Activated T-cell treated with anti-CD3 and anti-CD28 coated beads, Interleukin-2, amount 50 U/mL, for 4 hours (primary cell): ENCODE measurements around the gene OR5AN1. TPM values are rescaled to one million over a fixed set of nuclear protein-coding genes. Genes with fewer than 3 reads are reported as not detected.

Experiments
- ATAC-seq, 2 donors: fragments of 200-7000 bp; cut with Tn5 transposase; one replicate each; pipeline ENCODE4 v1.10.0; 2021
- DNase-seq: peaks from one replicate; pipeline ENCODE4 v3.0.0-alpha.2; 2020
- H3K27me3 Mint-ChIP-seq: one replicate; pipeline ENCODE4 v1.8.0; 2021; ENCODE audit warnings: low read depth, mixed read lengths
- H3K36me3 Mint-ChIP-seq: one replicate; pipeline ENCODE4 v1.8.0; 2022; ENCODE audit warnings: mixed read lengths; ENCODE audit not compliant: insufficient read depth
- H3K4me1 Mint-ChIP-seq: one replicate; pipeline ENCODE4 v1.8.0; 2021; ENCODE audit warnings: low read depth, mixed read lengths
- H3K4me3 Mint-ChIP-seq: one replicate; pipeline ENCODE4 v1.8.0; 2021; ENCODE audit warnings: mild to moderate bottlenecking, moderate library complexity, mixed read lengths
- H3K9me3 Mint-ChIP-seq: one replicate; pipeline ENCODE4 v1.8.0; 2021; ENCODE audit warnings: mixed read lengths
- total RNA-seq, 3 donors: library from RNA; stranded (reverse); gene quantifications; one replicate each; pipeline ENCODE4 v1.2.1, GENCODE V29; 2021

Gene OR5AN1
- total RNA-seq, 3 donors from 2014 or later = not detected

DNA sequence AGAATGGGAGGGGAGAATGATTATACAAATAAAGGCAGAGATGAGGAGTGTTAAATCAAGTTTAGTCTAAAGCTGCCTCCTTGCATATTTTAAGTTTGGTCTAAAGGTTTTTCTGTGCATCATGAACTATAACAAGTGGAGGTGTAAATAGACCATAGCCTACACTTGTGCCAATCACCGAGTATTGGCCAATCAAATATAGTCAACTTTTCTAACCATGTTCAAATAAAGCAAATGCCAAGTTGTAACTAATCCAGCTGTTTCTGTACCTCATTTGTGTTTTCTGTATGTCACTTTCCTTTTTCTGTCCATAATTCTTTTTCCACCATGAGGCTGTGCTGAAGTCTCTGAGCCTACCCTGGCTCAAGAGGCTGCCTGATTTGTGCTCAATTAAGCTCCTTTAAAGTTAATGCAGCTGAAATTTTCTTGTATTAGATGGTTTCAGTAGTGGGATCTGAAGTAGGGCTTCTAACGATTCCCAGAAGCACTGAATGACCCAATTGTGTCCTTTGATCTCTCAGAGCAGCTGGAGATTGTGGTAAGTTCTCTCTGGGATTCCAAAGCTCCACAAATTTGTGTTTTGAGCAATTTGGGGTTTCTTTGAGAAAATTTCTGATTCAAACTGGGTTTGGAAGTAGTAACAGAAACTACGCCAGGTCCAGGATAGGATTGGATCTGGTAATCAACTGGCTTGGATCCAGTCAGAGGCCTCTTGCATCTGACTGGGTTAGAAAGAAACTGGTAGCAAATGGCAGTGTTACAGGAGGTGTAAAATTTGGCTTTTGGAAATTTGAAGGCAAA, 42.0 kb downstream of the OR5AN1 start:
- ATAC-seq = no peak
- Mint-ChIP-seq H3K4me1 (no peaks in the 10 kb centered on the region), H3K9me3 (peaks cover 17% of the 10 kb centered on the region), H3K27me3 (no peaks in the 10 kb centered on the region), H3K36me3 (no peaks in the 10 kb centered on the region), H3K4me3 (no peak overlapping the region)
- no peak for DNase-seq

DNA sequence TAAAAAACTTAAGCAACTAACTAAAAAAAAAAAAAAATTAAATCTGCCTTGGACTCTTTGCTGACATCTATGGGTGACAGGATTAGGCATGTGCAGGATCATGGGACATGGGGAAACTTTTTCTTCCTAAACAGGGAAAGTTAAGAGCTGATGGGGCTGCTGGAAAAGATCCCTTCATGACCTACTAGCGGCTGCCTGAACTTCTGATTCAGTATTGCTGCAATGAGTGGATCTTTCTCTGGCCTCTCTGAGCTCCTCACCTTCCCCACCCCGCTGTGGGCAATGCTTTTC, 42.5 kb downstream of the OR5AN1 start:
- H3K4me1 Mint-ChIP-seq = no peaks in the 10 kb centered on the region
- peaks cover 17% of the 10 kb centered on the region for H3K9me3 Mint-ChIP-seq
- no peak for DNase-seq
- no peaks in the 10 kb centered on the region for H3K36me3 Mint-ChIP-seq
- no peaks in the 10 kb centered on the region for H3K27me3 Mint-ChIP-seq
- H3K4me3 Mint-ChIP-seq = no peak overlapping the region
- ATAC-seq = no peak

GRCh38 chr11:59403546-59403945, 44.9 kb downstream of the OR5AN1 start:
- Mint-ChIP-seq H3K9me3 (peaks cover 19% of the 10 kb centered on the region), H3K4me3 (no peak overlapping the region), H3K27me3 (no peaks in the 10 kb centered on the region), H3K36me3 (no peaks in the 10 kb centered on the region), H3K4me1 (no peaks in the 10 kb centered on the region)
- no peak for ATAC-seq
- DNase-seq = no peak

- Mint-ChIP-seq H3K4me1 (peaks cover 4% of the 10 kb centered on the region), H3K9me3 (peaks cover 21% of the 10 kb centered on the region), H3K27me3 (peaks cover 28% of the 10 kb centered on the region), H3K36me3 (no peaks in the 10 kb centered on the region), H3K4me3 (no peak overlapping the region)
- ATAC-seq (no peak), DNase-seq (no peak)
Observed at GRCh38 chr11:59413646-59414045, 55.0 kb downstream of the OR5AN1 start.

DNA sequence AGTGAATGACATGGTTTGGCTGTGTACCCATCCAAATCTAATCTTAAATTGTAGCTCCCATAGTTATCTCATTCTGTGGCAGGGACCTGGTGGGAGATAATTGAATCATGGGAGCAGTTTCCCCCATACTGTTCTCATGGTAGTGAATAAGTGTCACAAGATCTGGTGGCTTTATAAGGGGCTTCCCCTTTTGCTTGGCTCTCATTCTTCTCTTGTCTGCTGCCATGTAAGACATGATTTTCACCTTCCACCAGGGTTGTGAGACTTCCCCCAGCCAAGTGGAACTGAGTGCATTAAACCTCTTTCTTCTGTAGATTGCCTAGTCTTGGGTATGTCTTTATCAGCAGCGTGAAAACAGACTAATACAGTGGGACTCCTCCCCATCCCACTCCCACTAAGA, 56.4 kb downstream of the OR5AN1 start:
- Mint-ChIP-seq H3K9me3 (peaks cover 10% of the 10 kb centered on the region), H3K4me3 (no peak overlapping the region), H3K27me3 (peaks cover 30% of the 10 kb centered on the region), H3K36me3 (no peaks in the 10 kb centered on the region), H3K4me1 (peaks cover 4% of the 10 kb centered on the region)
- no peak for ATAC-seq
- no peak for DNase-seq

GRCh38 chr11:59416613-59417012, 57.9 kb downstream of the OR5AN1 start:
- Mint-ChIP-seq H3K4me1 (peaks cover 4% of the 10 kb centered on the region), H3K27me3 (peaks cover 30% of the 10 kb centered on the region), H3K36me3 (no peaks in the 10 kb centered on the region), H3K9me3 (peaks cover 3% of the 10 kb centered on the region), H3K4me3 (no peak overlapping the region)
- no peak for DNase-seq
- no peak for ATAC-seq

DNA sequence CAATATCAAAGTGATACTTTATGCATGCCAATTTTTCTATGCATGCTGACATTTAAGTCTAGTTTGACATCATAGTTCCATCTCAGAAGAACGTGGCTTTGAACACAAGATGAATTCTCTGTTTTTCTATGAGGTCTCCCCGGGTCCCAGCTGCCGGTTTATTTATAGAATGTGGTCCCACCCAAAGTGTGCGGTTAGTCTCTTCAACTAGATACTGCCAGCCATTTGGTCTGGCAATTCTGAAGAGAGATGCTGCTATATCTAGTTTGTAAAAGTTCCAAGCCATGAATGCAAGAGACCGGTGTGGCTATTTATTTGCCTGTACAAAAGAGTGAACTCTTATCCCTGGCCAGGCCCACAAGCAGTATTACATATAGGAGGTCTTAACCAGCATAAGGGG, 58.3 kb downstream of the OR5AN1 start:
- H3K4me3 Mint-ChIP-seq = no peak overlapping the region
- peaks cover 4% of the 10 kb centered on the region for H3K4me1 Mint-ChIP-seq
- H3K9me3 Mint-ChIP-seq = peaks cover 3% of the 10 kb centered on the region
- peaks cover 30% of the 10 kb centered on the region for H3K27me3 Mint-ChIP-seq
- DNase-seq = no peak
- no peaks in the 10 kb centered on the region for H3K36me3 Mint-ChIP-seq
- ATAC-seq = no peak

DNA sequence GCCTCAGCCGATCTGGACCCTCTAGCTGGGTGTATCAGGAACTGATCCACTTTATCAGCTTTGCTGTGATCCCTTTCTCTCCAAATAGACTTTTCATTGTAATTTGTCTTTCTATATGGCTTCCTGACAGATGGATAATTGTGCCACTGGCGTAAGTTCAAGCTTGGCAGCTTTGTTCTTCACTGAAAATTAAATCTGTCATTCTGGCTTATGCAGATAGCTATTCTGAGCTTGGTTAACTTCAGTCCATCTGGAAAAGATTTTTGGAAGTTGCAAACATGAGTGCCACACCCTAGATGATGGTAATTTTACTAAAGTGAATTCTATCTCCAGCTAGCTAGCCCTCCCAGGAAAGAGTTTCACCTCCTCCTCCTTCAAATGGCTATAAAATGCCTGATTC, 59.5 kb downstream of the OR5AN1 start:
- Mint-ChIP-seq H3K4me3 (no peak overlapping the region), H3K36me3 (no peaks in the 10 kb centered on the region), H3K4me1 (peaks cover 4% of the 10 kb centered on the region), H3K9me3 (no peaks in the 10 kb centered on the region), H3K27me3 (peaks cover 24% of the 10 kb centered on the region)
- no peak for ATAC-seq
- DNase-seq = no peak

Other genes starting within 250 kb of the OR5AN1 start
- 10 to 100 TPM; 12.6 to 15.6 (median 15.5) TPM for gene FAM111A, start 216.0 kb upstream of the OR5AN1 start, total RNA-seq
- gene DTX4, start 186.8 kb upstream of the OR5AN1 start, total RNA-seq = under 1 TPM; 0.18 to 0.82 (median 0.21) TPM
- under 1 TPM; 0.18 to 0.52 (median 0.18) TPM for gene MPEG1, start 146.0 kb upstream of the OR5AN1 start, total RNA-seq
- gene OR5A2, start 67.5 kb downstream of the OR5AN1 start, total RNA-seq = not detected
- gene OR5A1, start 77.6 kb downstream of the OR5AN1 start, total RNA-seq = not detected
- gene OR4D6, start 98.1 kb downstream of the OR5AN1 start, total RNA-seq = not detected
- gene OR4D10, start 114.4 kb downstream of the OR5AN1 start, total RNA-seq = not detected
- not detected for gene OR4D11, start 144.7 kb downstream of the OR5AN1 start, total RNA-seq
- not detected for gene OR4D9, start 152.6 kb downstream of the OR5AN1 start, total RNA-seq